ENCODE measurements around the gene IL13.

IL13 gene

GRCh38 chr5:132656774-132657355 lies 1.1 kb upstream of the IL13 start:
- DNase-seq, result no peak

- DNase-seq, result no peak
Observed at GRCh38 chr5:132658381-132659302, 669 bp downstream of the IL13 start.

GRCh38 chr5:132659598-132660493 lies 1.9 kb downstream of the IL13 start:
- no peak for DNase-seq

DNA sequence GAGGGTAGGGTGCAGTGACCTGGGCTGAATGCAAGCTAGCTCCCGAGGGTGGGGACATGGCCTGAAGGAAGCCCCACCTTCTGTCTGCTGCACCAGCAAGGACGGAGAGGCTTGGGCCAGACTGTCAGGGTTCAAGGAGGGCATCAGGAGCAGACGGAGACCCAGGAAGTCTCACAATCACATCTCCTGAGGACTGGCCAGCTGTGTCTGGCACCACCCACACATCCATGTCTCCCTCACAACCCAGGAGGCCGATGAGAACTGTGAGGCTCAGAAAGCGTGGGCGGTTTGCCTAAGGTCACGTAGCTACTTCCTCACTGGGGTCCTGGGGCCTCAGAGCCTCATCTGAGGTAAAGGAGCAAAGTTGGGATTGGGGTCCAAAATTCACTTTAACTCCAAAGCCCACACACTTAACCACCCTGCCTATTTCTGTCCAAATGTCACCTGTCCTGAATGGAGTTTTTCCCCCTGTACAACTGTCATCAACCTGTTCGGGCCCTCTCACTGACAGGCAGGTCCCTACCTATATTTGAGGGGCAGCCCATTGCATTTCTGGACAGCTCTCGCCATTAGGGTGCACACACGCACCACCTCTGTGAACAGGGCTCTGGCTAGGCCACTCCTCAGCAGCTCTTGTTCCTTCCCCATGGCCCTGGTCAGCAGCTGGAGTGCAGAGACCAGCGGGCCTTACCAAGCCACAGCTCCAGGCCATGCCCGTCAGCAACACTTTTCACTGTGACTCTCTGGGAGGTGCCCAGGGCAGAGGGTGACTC lies 3.4 kb downstream of the IL13 start:
- DNase-seq, result no peak

DNA sequence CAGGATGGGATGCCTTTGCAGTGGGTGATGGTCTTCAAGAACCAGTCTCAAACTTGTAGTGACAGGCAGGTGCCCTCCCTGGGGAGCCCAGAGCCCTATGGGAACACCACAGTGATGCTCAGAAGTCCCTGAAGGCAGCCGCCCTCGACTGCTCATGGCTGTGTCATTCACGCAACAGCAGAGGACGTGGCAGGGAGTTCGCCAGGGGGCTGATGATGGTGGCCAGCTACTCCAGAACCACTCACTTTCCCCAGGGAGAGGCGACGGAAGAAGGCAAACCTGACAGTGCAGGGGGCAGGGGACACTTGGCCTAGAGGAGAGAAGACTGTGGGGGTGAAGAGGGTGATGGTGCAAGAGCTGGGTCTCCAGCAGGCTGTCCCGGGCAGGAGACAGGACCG lies 4.0 kb downstream of the IL13 start:
- no peak for DNase-seq

GRCh38 chr5:132662925-132663770 lies 5.2 kb downstream of the IL13 start:
- no peak for DNase-seq

DNA sequence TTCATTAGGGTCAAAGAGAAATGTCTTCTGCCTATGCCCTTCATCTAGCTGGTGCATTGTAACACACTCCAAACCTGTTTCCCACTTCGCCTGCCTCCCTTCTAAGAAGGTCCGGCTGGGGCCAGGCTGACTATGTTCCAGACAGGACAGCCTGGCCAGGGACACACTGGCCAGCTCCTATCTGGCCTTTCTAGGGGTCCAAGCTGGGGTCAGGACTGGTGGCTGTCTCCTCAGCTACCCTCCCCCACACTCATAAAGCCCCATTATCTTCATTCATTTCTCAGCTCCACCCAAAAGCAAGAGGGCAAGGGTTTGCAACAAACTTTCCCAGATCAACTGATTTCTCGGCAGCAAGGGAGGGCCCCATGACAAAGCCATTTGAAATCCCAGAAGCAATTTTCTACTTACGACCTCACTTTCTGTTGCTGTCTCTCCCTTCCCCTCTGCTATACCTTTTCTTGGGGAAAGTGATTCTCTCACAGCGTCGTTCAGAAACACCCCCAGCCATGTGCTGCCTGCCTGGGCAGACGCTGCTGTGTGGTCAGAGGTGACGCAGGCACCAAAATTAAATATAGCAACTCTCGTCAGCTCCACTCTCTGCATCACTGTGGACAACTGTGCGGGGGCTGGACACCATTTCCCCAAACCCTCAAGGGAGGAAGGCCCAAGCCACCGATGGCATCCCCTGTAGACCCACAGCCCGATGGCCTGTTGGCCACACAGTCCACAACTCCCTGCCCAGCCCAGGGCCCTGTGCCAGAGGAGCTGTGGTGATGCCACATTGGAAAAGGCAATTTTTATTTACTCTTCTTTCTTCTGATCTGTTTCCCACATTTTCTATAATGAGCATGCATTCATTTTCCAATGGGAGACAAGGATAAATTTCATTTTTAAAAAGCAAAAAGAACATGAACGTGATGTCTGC lies 6.1 kb downstream of the IL13 start:
- no peak for DNase-seq

GRCh38 chr5:132664696-132665209 lies 6.8 kb downstream of the IL13 start:
- DNase-seq, result no peak

DNA sequence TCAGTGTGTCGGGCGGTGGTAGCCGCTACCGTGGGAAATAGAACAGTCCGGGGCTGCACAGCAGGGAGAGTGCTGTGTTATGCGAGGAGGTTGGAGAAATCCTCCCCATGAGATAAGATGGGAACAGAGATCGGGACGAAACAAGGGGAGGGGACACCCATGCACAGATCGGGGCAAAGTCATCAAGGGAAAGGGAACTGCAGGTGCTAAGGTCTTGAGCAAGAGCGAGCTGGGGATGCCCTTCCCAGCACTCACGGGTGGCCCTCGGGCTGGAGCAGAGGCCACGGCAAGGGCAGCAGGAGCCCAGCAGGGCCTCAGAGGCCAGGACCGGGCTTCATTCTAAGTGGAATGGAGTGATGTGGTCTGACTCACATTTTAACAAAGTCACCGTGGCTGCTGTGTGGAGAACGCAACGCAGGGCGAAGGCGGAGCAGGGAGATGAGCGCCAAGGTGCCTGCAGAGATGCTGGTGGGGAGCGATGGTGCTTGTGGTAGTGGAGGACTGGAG lies 7.7 kb downstream of the IL13 start:
- no peak for DNase-seq

GRCh38 chr5:132666310-132667123 lies 8.5 kb downstream of the IL13 start:
- no peak for DNase-seq

DNA sequence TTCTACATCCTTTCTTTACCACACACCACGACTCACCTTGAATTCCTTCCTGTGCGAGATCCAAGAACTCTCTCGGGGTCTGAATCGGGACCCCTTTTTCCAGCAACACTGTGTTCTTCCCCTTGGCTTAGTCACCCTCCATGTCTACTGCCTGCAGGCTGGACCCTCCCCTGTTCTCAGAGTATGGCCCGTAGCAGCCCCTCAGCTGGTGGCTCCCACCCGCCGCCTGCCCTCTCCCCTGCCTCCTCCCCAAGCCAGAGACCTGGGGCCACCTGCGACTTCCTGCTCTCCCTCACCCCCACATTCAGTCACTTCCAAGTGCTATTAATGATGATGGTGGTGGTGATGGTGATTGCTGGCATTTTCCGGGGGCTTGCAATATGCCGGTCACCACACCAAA lies 9.3 kb downstream of the IL13 start:
- no peak for DNase-seq

DNA sequence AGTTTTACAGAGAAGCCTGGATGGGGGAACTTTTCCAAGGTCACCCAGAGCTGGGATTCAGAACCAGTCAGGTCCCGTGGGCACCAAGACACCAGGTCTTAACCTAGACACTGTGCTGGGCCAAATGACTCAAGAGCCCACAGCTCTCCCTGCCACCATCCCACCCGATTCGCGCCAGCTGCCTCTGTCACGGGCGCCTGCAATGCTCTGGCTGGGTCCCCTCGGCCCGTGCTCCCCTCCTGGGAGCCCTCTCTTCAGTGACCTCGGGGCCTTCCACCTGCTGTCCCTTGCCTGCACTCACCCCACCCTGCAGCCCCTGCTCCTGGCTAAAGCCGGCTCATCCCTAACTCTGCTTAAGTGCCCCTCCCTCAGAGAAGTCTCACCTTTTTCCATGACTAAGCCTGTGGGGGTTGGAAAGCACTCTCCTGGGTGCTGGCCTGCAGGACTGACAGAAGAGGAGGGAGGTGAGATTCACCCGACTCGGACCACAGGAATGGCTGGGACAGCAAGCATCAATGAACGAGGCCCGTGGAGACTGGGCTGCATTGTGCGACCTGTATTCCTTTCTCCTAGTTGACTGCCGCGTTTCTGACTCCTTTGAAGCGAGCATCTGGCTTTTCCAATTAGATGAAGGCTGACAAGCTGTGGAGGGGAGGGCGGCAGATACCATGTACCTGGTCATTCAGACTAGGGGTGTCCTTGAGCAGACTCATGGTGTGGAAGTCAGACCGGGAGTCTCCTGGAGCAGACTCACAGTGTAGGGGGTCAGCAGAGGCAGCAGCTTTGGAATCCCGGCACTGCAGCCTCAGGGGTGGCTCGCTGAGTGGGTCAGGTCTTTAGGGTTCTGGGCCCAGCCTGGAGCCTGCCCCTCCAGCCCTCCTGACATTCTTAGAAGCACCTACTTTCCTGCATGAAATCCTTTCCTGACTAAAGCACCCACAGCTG lies 10.1 kb downstream of the IL13 start:
- no peak for DNase-seq

DNA sequence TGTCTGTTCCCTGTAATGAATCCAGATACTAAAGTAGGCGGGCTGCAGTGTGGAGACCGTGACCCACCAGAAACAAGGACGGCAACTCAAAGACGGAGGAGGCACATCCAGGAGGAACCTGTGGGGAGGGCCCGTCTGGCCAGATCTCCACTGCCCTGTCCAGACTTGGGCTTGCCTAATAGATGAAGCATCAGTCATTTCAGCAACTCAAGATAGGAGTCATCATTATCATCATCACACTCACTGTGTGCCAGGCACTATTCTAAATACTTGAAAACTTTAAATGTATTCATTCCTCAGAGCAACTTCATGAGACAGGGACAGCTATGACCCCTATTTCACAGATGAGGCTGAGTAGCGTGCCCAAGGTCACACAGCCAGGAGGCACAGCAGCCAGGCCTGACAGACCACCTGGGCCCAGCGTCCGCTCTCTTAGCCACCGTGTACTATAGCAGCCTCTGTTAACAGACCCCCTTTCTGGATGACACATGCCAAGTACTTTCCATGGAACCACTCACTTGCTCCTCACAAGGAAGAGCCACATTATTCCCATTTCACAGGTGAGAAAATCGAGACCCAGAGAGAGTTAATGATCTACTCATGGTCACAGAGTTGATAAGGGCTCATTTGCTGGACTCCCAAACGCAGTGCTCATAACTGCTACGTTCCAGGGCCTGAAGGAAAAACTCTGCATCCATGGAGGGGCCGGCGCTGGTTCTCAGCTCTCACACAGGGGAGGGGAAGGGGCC lies 10.9 kb downstream of the IL13 start:
- DNase-seq, result no peak

DNA sequence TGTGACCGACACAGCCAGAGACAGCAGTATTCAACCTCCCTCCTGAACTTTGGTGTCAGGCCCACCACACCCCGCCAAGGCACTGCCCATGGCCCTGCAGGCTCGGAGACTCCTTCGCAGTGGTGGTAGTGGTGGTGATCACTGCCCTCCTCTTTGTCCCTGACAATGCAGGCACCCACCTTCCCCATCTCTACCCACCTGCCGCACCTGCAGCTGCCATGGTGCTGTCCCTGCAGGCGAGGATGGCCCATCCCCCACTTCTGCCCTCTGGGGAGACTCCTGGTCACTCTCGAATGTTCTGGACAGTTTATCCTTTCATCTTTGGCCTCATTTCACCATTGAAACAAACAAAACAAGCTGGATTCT lies 11.5 kb downstream of the IL13 start:
- no peak for DNase-seq

GRCh38 chr5:132669966-132670882 lies 12.3 kb downstream of the IL13 start:
- no peak for DNase-seq

DNA sequence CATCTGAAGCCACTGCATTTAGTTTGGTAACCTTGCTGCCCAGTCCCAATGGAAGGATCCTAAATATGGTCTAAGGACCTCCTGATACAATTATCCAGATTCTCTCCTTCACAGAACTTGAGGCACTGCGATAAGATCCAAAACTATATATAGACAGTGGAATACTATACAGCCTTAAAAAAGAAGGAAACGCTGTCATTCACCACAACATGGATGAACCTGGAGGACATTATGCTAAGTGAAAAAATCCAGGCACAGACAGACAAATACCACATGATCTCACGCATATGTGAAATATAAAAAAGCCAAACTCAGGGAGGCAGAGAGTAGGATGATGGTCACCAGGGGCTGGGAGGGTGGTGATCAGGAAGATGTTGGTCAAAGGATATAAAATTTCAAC lies 13.0 kb downstream of the IL13 start:
- no peak for DNase-seq
